Activated T-cell treated with anti-CD3 and anti-CD28 coated beads for 4 hours (primary cell): Measurements from ENCODE around the gene GRM1.

ENCODE experiments used
- DNase-seq: peaks from one replicate; pipeline ENCODE4 v3.0.0-alpha.2; 2020

GRM1 gene

DNA sequence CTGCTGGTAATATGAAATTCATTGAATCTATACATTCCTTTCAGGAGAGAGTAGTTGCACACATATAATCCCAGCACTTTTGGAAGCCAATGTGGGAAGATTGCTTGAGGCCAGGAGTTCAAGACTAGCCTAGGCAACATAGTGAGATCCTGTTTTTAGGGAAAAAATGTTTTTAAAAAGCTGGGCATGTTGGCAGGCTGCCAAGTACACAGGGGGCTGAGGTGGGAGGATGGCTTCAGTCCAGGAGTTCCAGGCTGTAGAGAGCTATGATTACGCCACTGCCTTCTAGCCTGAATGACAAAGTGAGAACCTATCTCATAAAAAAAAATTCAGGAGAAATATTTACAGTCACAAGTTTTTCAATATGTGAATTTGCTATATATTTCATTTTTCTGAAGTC is 71.9 kb downstream of the GRM1 start:
- no peak for DNase-seq

GRCh38 chr6:146103416-146104072 is 74.7 kb downstream of the GRM1 start:
- no peak for DNase-seq

GRCh38 chr6:146106532-146106931 is 77.7 kb downstream of the GRM1 start:
- no peak for DNase-seq

GRCh38 chr6:146110990-146111389 is 82.1 kb downstream of the GRM1 start:
- no peak for DNase-seq

GRCh38 chr6:146111881-146112450 is 83.1 kb downstream of the GRM1 start:
- DNase-seq: no peak

GRCh38 chr6:146113084-146113623 is 84.3 kb downstream of the GRM1 start:
- no peak for DNase-seq

- no peak for DNase-seq
Measured at GRCh38 chr6:146123616-146124015, 94.8 kb downstream of the GRM1 start.

- DNase-seq: no peak
Measured at GRCh38 chr6:146127447-146128215, 98.8 kb downstream of the GRM1 start.

DNA sequence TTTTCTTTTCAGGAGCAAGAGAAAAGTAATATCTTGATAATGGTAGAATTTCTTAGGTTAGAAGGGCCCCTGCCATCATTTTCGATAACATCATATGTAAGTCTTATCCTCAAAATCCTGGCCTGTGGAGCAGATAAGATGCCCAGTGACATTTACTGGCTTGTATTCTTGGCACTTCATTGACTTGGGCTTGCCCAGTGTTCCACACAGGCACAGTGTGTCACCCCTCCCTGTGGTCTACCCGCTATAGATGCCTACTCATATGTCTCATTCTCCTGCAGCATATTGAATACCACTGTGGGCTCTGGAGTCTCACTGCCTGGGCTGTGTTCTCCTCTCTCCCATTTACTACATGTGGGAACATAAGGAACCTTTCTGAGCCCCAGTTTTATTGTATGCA is 105.0 kb downstream of the GRM1 start:
- DNase-seq: no peak

- DNase-seq: no peak
Measured at GRCh38 chr6:146135167-146135566, 106.3 kb downstream of the GRM1 start.

DNA sequence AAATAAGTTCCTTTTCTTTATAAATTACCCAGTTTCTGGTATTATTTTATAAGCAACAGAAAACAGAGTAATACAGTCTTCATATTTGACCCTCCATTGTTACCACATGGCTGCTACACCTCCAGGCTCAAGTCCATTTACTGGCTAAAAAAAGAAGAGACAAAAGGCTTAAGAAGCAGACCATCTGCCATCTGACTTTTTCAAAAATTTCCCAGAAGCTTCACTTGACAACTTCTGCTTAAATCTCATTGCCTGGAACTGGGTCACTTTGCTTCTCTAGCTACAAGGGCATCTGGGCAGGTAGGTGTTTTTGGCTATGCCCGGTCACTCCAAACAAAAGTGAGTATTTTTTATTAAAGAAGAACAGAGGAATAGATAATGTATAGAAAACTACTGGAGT is 118.0 kb downstream of the GRM1 start:
- DNase-seq: no peak

DNA sequence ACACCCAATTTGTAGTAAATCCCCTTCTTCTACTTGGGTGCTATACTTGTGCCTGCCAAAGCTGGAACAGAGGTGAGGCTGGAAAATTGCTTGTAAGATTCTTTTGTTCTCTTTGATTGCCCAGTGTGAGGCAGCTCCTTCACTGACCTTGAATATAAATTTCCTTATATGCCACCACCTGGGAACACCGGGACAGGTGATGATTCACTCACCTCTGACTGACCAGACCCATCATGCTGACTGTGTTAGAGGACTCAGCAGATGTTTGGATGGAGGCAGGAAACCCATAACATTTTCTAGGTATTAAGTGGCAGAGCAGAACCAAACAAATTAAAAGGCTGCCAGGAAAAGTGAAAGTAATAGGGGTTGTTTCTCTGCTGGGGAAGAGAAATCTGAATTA is 120.9 kb downstream of the GRM1 start:
- no peak for DNase-seq

DNA sequence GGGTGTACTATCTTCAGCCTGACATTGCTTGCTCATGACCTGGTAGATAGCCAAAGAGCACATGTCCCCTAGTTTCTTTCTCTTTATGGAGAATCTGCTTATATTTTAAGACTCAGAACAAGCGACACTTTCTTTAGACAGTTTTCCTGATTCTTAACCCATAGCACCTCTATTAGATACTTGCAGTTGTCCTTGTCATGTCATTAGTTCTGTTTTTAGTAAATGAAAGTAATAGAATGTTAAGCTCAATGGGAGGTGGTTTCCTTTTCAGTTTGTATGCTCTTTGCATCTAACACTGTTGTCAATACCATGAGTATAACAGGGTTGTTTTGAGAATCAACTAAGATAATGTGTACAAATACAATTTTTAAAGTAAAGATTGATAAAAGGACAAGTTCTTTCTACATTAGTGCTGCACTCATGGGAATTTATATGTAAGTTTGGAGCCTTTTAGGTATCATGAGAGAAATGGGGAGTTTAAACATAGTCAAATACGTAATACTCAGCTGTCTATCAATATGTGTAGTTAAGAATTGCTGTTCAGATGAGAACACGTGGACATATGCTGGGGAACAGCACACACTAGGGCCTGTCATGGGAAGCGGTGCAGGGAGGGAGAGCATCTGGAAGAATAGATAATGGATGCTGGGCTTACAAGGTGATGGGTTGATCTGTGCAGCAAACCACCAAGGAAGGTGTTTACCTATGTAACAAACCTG is 124.3 kb downstream of the GRM1 start:
- no peak for DNase-seq

GRCh38 chr6:146154197-146154596 is 125.3 kb downstream of the GRM1 start:
- no peak for DNase-seq

GRCh38 chr6:146161664-146162063 is 132.8 kb downstream of the GRM1 start:
- DNase-seq: no peak

- no peak for DNase-seq
Measured at GRCh38 chr6:146169872-146170271, 141.0 kb downstream of the GRM1 start.

- DNase-seq: no peak
Measured at GRCh38 chr6:146177785-146178184, 148.9 kb downstream of the GRM1 start.

DNA sequence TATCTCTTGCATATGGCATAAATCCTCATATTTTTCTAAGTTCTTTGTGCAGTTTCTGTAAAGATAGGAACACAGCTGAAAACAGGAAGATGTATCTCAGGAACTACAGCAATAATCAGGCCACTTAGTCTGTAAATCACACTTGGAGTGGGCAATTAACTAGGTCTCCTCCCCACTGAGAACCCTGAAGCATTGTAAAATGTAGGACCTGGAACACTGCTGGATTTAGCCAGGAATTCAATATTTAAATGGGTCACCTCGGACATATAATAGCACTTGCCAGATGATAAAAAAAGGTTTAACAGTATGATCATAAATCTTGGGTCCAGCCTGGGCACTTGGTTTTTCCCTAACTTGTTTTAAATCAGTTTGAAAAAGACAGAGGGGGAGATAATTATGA is 155.0 kb downstream of the GRM1 start:
- no peak for DNase-seq

DNA sequence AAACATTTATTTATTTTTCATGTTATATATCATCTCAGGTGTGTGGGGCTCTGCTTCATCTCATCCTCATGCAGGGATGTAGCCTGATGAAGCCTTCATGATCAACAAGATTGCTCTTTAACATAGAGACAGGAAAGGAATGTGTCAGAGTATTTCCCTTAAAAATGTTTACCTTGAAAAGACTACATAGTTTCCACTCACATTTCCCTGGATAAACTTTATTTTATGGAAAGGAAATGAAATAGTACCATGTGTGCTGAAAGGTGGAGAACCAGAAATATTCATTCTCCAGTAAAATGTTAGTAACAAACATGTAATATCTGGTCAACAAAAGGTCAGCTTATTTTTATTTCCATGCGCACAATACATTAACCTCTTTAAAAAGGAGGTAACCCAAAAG is 155.8 kb downstream of the GRM1 start:
- DNase-seq: no peak

GRCh38 chr6:146189131-146189530 is 160.3 kb downstream of the GRM1 start:
- no peak for DNase-seq

DNA sequence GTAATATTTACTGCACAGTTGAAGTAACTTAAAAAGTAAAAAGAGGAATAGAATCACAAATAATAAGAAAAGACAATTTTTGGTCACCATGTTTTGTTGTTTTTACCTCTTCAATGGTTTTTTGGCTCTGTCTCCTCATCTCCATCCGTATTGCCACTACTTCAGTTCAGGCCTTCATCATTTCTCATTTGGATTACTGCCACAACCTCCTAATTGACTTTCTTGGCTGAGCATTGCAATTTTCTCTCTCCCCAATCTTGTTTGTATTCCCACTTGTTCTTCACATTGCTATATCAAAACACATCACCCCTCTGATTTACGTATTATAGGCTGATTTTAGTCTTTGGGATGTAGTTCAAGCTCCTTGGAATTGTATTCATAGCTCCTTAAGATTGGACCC is 161.7 kb downstream of the GRM1 start:
- DNase-seq: no peak

DNA sequence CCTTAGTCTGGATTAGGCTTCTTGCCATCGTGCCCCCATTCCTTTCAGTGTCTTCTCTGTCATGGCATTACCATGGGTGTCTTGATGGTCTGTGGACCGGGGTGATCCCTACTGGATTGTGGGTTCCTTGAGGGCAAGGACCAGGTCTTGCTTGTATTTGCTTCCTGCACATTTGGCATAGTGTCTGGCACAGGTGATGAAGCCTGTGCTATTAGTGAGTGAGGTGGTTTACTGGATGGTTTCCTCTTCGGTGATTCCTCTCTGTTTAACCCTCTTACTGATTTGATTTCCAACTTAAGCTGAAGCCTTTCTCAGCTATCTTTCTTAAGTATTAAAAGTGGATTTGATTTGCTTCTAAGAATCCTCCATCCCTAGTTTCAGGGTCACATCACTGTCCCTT is 162.3 kb downstream of the GRM1 start:
- DNase-seq: no peak

DNA sequence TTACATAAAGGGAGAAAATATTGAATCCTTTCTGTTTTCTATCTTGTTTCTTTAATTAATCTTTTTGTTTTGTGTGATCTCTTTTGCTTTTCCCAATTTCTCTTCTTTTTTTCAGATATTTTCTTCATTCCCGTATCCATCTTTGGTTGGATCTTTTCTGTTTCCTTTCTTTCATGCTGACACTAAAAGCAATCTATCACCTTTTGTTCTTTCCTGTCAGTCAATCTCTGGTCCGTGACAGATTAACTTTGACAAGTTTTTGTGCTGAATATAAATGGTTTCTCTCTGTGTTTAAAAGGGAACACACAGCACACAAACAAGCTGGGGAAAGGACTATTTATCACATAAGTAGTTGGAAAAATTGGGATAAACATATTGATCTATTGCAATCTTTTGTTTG is 162.8 kb downstream of the GRM1 start:
- no peak for DNase-seq

DNA sequence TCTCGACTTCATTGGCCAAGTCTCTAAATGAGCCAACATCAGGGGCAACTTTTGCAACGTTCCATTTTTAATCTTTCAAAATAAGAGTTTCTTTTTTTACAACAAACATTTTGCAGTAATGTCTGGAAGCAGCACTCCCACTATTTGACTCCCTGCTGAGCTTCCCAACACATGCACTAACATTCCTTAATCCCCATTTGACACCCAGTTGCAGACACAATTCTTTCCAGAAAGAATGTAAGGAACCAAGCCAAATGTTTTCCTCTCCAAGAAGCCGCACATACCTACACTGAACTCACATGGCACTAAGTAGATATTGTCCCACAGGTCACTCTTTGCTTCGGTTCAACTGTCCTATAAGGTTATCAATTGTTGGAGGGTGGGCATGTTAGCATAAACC is 165.6 kb downstream of the GRM1 start:
- DNase-seq: no peak
